ENCODE data around the gene GPC1. TPM values are rescaled to one million over a fixed set of nuclear protein-coding genes. Genes with fewer than 3 reads are reported as not detected.

Gene GPC1
- total and polyA plus RNA-seq, 2 of the 13 experiments (the other 11 are each of a cell fraction or from before 2014, with no cell fraction given), result 4.0 to 5.5 TPM

GRCh38 chr2:240465765-240466578, 30.5 kb downstream of the GPC1 start (continued):
- no peak for TF ChIP-seq HMG20B (CRISPR knock-in tag; conservative IDR thresholded peaks at IDR 0.05)
- TF ChIP-seq TP53 (CRISPR knock-in tag; conservative IDR thresholded peaks at IDR 0.05), result no peak
- TF ChIP-seq RFXAP (CRISPR knock-in tag; IDR thresholded peaks at IDR 0.05; ENCODE audit: borderline replicate concordance), result no peak
- no peak for TF ChIP-seq TCF7 (IDR thresholded peaks at IDR 0.05; ENCODE audit: low read depth)
- no peak for TF ChIP-seq LCORL (IDR thresholded peaks at IDR 0.05)
- TF ChIP-seq LCORL (CRISPR knock-in tag; IDR thresholded peaks at IDR 0.05), result no peak
- no peak for TF ChIP-seq ZNF44 (CRISPR knock-in tag; IDR thresholded peaks at IDR 0.05)
- TF ChIP-seq ZKSCAN5 (CRISPR knock-in tag; IDR thresholded peaks at IDR 0.05), result 0 out of 2 replicates have a peak, but pooled peaks have one; percentile 28
- no peak for TF ChIP-seq ZNF724P (CRISPR knock-in tag; IDR thresholded peaks at IDR 0.05; ENCODE audit: borderline replicate concordance)
- TF ChIP-seq ZNF577 (CRISPR knock-in tag; IDR thresholded peaks at IDR 0.05; ENCODE audit: borderline replicate concordance, low read depth), result no peak
- no peak for TF ChIP-seq SYNCRIP (IDR thresholded peaks at IDR 0.05; ENCODE audit: insufficient read depth, low read depth, low read length)
- no peak for TF ChIP-seq SRY (CRISPR knock-in tag; IDR thresholded peaks at IDR 0.05)
- TF ChIP-seq KDM5A (IDR thresholded peaks at IDR 0.05; ENCODE audit: borderline replicate concordance, low read length), result no peak
- no peak for TF ChIP-seq FUBP1 (CRISPR knock-in tag; IDR thresholded peaks at IDR 0.05; ENCODE audit: borderline replicate concordance)
- no peak for TF ChIP-seq ZNF816 (CRISPR knock-in tag; IDR thresholded peaks at IDR 0.05; ENCODE audit: borderline replicate concordance)
- TF ChIP-seq UBTF (CRISPR knock-in tag; IDR thresholded peaks at IDR 0.05), result no peak
